ENCODE results near the gene MACROD2. TPM values are rescaled to one million over a fixed set of nuclear protein-coding genes. Genes with fewer than 3 reads are reported as not detected.

Gene MACROD2
- polyA plus RNA-seq, 1 donor: 5.4 TPM

DNA sequence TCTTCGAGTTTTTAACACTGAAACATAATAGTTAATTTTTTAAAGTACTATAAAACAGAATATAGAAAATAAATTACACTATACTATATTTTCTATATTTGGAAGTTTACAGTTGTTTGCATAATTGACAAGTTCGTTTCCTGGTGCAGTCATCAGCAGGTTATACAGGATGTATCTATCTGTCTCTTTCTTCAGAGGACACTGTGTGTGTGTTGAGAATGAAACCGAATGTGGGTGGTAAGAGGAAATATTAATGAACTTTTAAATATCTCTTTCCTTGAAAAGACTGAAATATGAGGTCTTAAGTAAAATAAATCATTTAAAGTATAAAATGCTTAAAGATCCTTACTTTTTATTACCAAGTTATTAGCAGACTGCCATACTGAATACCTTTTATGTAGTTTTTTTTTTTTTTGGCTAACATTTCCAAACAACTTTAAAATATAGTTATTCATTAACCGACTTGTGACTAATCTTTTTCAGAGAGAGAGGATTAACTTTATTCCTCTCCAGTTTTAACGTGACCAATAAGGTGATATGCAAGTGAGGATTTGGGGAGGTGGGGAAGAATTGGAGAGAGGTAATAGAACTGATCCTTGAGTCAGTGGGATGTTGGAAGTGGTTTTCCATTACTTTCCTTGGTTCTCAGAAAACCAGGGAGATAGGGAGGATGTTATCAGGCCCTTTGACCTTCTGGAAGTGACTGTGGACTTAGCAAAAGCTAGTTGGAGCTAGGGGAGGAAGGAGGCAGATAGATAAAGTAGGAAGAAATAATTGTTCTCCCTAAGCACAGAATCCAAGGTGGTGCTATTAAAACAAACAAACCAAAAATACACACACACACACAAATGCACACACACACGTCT lies 722.1 kb downstream of the MACROD2 start:
- no peaks in the 10 kb centered on the region for H3K27me3 ChIP-seq (ENCODE audit: control insufficient read depth, insufficient read depth, low read length)
- no peaks in the 10 kb centered on the region for H3K36me3 ChIP-seq (ENCODE audit: control insufficient read depth, insufficient read depth, low read length)
- H3K9me3 ChIP-seq (ENCODE audit: control insufficient read depth, low read depth, low read length): no peaks in the 10 kb centered on the region
- no peak overlapping the region for H3K4me3 ChIP-seq (ENCODE audit: low read length)
- peak overlapping the region; percentile 70 for H3K27ac ChIP-seq (ENCODE audit: low read length)
- WGBS (ENCODE audit: insufficient coverage, low lambda C conversion rate): 44% methylated on average over 2 of the region's 6 CpGs
- DNase-seq: peak; percentile 30 to 83
- H3K4me1 ChIP-seq (ENCODE audit: control insufficient read depth, insufficient read depth, low read length): peaks cover 5% of the 10 kb centered on the region

DNA sequence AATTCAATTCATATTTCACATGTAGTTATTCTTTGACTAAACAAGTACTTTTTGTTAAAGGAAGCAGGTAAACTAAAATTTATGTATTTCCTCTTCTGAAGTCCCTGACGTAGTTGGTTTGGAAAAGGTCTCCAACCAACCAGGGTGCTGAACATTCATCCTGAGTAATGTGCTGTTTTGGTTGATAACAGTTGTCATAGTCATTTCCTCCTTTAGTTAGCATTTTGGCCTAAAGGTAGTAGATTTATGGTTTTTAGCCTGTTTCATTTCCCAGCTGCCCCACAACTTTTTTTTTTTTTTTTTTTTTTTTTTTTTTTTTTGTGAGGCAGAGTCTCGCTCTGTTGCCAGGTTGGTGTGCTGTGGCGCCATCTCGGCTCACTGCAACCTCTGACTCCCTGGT lies 724.9 kb downstream of the MACROD2 start:
- no peaks in the 10 kb centered on the region for H3K27me3 ChIP-seq (ENCODE audit: control insufficient read depth, insufficient read depth, low read length)
- H3K27ac ChIP-seq (ENCODE audit: low read length): no peak overlapping the region
- H3K9me3 ChIP-seq (ENCODE audit: control insufficient read depth, low read depth, low read length): no peaks in the 10 kb centered on the region
- no CpG with 5 or more reads among the region's 4 CpGs for WGBS (ENCODE audit: insufficient coverage, low lambda C conversion rate)
- H3K4me3 ChIP-seq (ENCODE audit: low read length): no peak overlapping the region
- H3K4me1 ChIP-seq (ENCODE audit: control insufficient read depth, insufficient read depth, low read length): peaks cover 5% of the 10 kb centered on the region
- H3K36me3 ChIP-seq (ENCODE audit: control insufficient read depth, insufficient read depth, low read length): no peaks in the 10 kb centered on the region
- DNase-seq: no peak

DNA sequence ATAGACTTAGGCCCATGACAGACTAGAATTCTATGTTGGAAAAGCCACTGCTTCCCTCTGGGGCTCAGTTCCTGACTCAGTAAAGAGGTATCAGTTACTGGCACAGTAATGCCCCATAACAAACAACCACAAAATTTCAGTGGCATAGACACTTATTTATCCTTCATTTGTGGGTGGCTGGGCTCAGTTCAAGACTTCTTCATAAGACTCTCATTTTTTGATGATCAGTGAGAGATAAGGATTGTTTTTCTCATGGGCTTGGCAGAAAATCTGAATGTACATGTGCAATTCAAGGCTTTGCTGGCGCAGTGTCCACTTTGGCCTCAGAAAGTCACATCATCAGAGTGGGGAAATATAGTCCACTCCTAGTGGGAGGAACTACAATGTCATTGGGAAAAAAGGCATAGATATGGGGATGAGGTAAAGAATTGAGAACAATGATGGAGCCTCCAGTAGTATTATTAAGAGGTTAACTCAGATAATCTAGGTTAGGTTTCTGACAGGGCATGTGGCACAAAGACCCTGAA lies 726.7 kb downstream of the MACROD2 start:
- Histone ChIP-seq H3K36me3 (ENCODE audit: control insufficient read depth, insufficient read depth, low read length) (no peaks in the 10 kb centered on the region), H3K27me3 (ENCODE audit: control insufficient read depth, insufficient read depth, low read length) (no peaks in the 10 kb centered on the region), H3K27ac (ENCODE audit: low read length) (no peak overlapping the region), H3K9me3 (ENCODE audit: control insufficient read depth, low read depth, low read length) (no peaks in the 10 kb centered on the region), H3K4me1 (ENCODE audit: control insufficient read depth, insufficient read depth, low read length) (peaks cover 5% of the 10 kb centered on the region), H3K4me3 (ENCODE audit: low read length) (no peak overlapping the region)
- no peak for DNase-seq
- WGBS (ENCODE audit: insufficient coverage, low lambda C conversion rate): 100% methylated on average over 1 of the region's 1 CpG

DNA sequence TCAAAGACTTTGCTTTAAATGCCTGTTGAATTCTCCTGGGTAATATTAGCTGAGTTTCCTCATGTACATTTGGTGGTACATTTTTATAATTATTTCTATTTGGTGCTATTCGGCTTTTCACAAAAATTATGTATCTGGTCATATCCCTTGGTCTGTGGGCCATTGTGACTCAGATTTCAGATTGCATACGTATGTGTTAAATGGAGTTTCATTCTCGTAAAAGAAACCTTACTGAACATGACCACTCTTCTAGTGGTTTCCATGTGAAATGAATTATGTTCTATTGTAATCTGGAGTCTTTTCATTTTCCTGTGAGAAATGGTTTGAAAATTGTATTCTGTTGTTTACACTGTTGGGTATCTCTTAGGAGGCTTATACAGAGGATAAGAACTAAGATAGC lies 728.3 kb downstream of the MACROD2 start:
- H3K4me1 ChIP-seq (ENCODE audit: control insufficient read depth, insufficient read depth, low read length): no peaks in the 10 kb centered on the region
- H3K4me3 ChIP-seq (ENCODE audit: low read length): no peak overlapping the region
- H3K9me3 ChIP-seq (ENCODE audit: control insufficient read depth, low read depth, low read length): no peaks in the 10 kb centered on the region
- 100% methylated on average over 1 of the region's 3 CpGs for WGBS (ENCODE audit: insufficient coverage, low lambda C conversion rate)
- no peak for DNase-seq
- no peak overlapping the region for H3K27ac ChIP-seq (ENCODE audit: low read length)
- no peaks in the 10 kb centered on the region for H3K36me3 ChIP-seq (ENCODE audit: control insufficient read depth, insufficient read depth, low read length)
- no peaks in the 10 kb centered on the region for H3K27me3 ChIP-seq (ENCODE audit: control insufficient read depth, insufficient read depth, low read length)

DNA sequence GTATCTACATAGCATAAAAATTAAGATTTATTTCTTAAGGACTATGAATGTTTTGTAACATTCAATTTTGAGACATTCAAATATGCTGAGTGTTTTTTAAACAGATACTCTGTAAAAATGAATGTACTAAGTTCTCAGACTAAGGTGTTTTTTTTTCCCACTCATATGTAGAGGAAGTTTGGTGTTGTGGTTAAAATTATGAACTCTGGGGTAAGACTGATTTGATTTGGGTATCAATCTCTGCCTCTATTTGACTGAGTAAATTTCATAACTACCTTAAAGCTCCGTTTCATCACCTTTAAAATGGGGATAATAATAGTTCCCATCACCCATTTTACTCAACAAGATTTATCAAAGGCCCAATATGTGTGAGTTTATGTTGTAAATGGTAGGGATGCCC lies 728.7 kb downstream of the MACROD2 start:
- WGBS (ENCODE audit: insufficient coverage, low lambda C conversion rate): 100% methylated on average over 1 of the region's 1 CpG
- Histone ChIP-seq H3K27ac (ENCODE audit: low read length) (no peak overlapping the region), H3K4me1 (ENCODE audit: control insufficient read depth, insufficient read depth, low read length) (no peaks in the 10 kb centered on the region), H3K27me3 (ENCODE audit: control insufficient read depth, insufficient read depth, low read length) (no peaks in the 10 kb centered on the region), H3K36me3 (ENCODE audit: control insufficient read depth, insufficient read depth, low read length) (no peaks in the 10 kb centered on the region), H3K4me3 (ENCODE audit: low read length) (no peak overlapping the region), H3K9me3 (ENCODE audit: control insufficient read depth, low read depth, low read length) (no peaks in the 10 kb centered on the region)
- DNase-seq: no peak

DNA sequence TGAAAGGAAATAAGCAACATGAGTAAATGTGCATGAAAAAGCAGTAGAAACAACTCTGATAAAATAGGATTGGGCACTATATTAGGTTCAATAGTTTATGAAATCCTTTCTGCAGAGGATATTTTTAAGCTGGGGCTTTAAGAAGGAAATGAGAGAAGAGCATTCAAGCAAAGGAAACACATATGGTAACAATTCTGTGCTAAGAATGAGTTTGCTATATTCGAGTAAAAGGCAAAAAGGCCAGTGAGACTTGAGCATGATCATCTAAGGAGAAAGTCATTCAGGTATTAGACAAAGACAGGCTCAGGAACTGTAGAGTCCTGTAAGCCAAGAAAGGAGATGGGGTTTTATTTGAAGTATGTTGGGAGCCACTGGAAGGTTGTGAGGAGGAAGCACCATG lies 729.2 kb downstream of the MACROD2 start:
- DNase-seq: no peak
- no peak overlapping the region for H3K4me3 ChIP-seq (ENCODE audit: low read length)
- no peaks in the 10 kb centered on the region for H3K9me3 ChIP-seq (ENCODE audit: control insufficient read depth, low read depth, low read length)
- no peak overlapping the region for H3K27ac ChIP-seq (ENCODE audit: low read length)
- H3K36me3 ChIP-seq (ENCODE audit: control insufficient read depth, insufficient read depth, low read length): no peaks in the 10 kb centered on the region
- H3K27me3 ChIP-seq (ENCODE audit: control insufficient read depth, insufficient read depth, low read length): no peaks in the 10 kb centered on the region
- no peaks in the 10 kb centered on the region for H3K4me1 ChIP-seq (ENCODE audit: control insufficient read depth, insufficient read depth, low read length)
- WGBS (ENCODE audit: insufficient coverage, low lambda C conversion rate): no CpG with 5 or more reads among the region's 1 CpG

DNA sequence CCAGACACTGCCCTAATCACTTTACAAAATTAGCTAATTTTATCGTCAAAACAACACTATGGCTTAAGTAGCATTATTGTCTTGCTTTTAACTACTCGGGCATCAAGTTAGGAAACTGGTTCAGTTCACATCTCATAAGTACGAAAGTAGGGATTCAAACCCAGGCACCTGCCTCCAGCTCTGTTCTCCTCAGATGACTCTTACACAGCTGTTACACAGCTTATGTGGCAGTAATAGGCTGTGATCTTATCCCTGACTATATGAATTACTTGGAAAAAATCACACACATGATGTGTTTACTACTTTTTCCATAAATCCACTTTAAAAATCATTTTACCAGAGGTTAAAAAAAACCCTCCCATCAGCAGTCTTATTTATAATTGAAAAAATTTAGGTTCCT lies 731.3 kb downstream of the MACROD2 start:
- Histone ChIP-seq H3K4me1 (ENCODE audit: control insufficient read depth, insufficient read depth, low read length) (no peaks in the 10 kb centered on the region), H3K36me3 (ENCODE audit: control insufficient read depth, insufficient read depth, low read length) (no peaks in the 10 kb centered on the region), H3K9me3 (ENCODE audit: control insufficient read depth, low read depth, low read length) (no peaks in the 10 kb centered on the region), H3K4me3 (ENCODE audit: low read length) (no peak overlapping the region), H3K27ac (ENCODE audit: low read length) (no peak overlapping the region), H3K27me3 (ENCODE audit: control insufficient read depth, insufficient read depth, low read length) (no peaks in the 10 kb centered on the region)
- no peak for DNase-seq
- WGBS (ENCODE audit: insufficient coverage, low lambda C conversion rate): 100% methylated on average over 2 of the region's 3 CpGs

DNA sequence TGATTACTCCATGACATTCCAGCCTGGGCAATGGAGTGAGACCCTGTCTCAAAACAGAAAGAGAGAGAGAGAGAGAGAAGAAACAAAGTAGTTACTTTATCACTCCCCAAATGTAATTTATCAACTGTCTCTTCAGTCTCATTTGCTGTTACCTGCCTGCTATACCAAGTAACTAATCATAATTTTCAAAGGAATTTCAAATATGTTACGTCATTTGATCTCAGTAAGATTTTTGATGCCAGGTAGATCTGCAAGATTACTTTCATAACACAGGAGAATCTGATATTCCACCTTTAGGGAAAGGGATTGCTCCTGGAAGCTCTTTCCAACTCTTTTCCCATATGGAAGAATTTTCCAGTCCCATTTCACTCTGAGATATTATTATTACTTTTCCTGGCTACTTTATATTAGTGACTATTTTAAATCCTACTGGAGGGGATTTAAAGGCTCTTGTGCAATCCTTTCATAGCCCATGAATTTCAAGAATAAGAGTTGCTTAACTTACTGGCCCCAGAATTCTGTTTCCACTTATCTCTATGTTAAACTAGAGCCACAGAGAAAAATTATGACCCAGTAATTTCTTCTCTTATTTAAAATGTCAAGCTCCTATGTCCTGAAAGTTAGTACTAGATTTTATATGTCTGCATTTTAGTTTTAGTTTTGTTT lies 732.3 kb downstream of the MACROD2 start:
- DNase-seq: no peak
- no peak overlapping the region for H3K27ac ChIP-seq (ENCODE audit: low read length)
- no peaks in the 10 kb centered on the region for H3K36me3 ChIP-seq (ENCODE audit: control insufficient read depth, insufficient read depth, low read length)
- no peak overlapping the region for H3K4me3 ChIP-seq (ENCODE audit: low read length)
- H3K9me3 ChIP-seq (ENCODE audit: control insufficient read depth, low read depth, low read length): no peaks in the 10 kb centered on the region
- no peaks in the 10 kb centered on the region for H3K27me3 ChIP-seq (ENCODE audit: control insufficient read depth, insufficient read depth, low read length)
- WGBS (ENCODE audit: insufficient coverage, low lambda C conversion rate): 40% methylated on average over 1 of the region's 1 CpG
- H3K4me1 ChIP-seq (ENCODE audit: control insufficient read depth, insufficient read depth, low read length): peaks cover 2% of the 10 kb centered on the region

DNA sequence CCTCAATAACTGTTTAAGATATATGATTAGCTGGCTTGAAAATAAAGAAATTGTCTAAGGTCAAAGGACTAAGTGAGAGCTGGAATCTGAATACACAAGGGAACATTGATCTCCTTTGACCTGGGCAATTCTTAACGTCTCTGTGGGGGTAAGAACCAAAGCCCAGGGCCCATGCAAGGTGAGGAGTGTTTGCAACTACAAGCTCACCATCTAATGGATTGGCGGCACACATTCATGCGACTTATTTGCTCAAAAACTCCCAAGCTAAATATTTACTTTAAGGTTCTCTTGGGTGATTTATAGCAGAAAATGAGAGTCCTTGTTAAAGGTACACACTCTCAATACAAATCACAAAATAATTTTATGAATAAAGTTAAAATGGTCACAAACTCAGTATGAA lies 734.1 kb downstream of the MACROD2 start:
- WGBS (ENCODE audit: insufficient coverage, low lambda C conversion rate): 20% methylated on average over 1 of the region's 3 CpGs
- no peaks in the 10 kb centered on the region for H3K27me3 ChIP-seq (ENCODE audit: control insufficient read depth, insufficient read depth, low read length)
- H3K4me3 ChIP-seq (ENCODE audit: low read length): no peak overlapping the region
- DNase-seq: no peak
- peaks cover 5% of the 10 kb centered on the region for H3K4me1 ChIP-seq (ENCODE audit: control insufficient read depth, insufficient read depth, low read length)
- H3K27ac ChIP-seq (ENCODE audit: low read length): no peak overlapping the region
- H3K36me3 ChIP-seq (ENCODE audit: control insufficient read depth, insufficient read depth, low read length): no peaks in the 10 kb centered on the region
- H3K9me3 ChIP-seq (ENCODE audit: control insufficient read depth, low read depth, low read length): no peaks in the 10 kb centered on the region

DNA sequence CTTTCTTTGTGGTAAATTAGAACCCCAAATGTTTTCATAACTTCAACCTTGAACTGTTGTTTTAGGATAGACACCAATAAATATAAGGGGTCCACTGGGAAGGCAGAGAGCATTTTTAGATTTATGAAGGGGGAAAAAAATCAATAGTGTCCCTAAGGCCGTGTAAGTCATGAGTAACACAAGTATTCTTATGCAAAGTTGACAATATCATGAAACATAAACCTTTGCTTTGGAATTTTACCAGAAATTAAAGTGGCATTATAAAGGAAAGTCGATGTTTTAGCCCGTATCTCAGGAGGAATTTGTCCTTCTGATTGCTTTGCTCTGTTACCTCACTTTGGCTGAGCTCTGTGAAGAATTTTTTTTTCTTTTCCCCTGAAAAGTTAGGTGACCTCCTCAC lies 737.0 kb downstream of the MACROD2 start:
- Histone ChIP-seq H3K36me3 (ENCODE audit: control insufficient read depth, insufficient read depth, low read length) (no peaks in the 10 kb centered on the region), H3K9me3 (ENCODE audit: control insufficient read depth, low read depth, low read length) (no peaks in the 10 kb centered on the region), H3K4me3 (ENCODE audit: low read length) (no peak overlapping the region), H3K4me1 (ENCODE audit: control insufficient read depth, insufficient read depth, low read length) (peaks cover 5% of the 10 kb centered on the region), H3K27me3 (ENCODE audit: control insufficient read depth, insufficient read depth, low read length) (no peaks in the 10 kb centered on the region), H3K27ac (ENCODE audit: low read length) (peak overlapping the region; percentile 36)
- no peak for DNase-seq
- WGBS (ENCODE audit: insufficient coverage, low lambda C conversion rate): 90% methylated on average over 2 of the region's 3 CpGs
